Measurements from ENCODE around the gene LINC01488.

LINC01488 gene

DNA sequence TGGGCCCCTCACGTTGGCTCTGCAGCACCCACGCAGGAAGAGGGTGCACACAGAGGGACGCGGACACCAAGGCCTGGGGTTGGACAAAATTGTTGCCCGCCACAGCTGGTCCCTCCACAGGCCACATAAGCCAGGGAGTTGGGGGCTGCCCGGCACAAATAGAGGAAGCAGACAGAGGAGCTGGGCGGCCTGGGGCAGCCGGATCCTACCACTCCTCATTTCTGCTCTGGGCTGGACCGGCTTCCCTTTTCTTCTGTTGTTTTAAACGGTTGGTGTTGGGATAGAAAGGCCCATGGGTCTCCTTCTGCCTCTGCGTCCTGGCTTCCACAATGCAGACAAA, 36.4 kb upstream of the LINC01488 start:
- DNase-seq (ENCODE audit: low spot score): no peak

DNA sequence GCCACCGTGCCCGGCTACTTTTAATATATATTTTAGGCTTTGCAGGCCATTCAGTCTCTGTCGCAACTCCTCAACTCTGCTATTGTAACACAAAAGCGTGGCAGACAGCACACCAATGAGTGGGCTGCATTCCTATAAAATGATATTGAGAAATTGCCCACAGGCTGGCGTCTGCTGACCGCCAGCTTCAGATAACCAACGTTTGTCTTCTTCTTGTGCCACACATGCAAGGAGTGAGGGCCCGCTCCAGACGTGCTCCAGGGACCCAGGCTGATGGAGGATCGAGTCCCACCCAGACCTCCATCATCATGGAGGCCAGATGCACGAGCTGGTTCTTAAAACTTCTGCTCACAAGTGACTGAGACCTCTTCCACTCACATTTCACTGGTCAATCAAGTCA, 35.4 kb upstream of the LINC01488 start:
- no peak for DNase-seq (ENCODE audit: low spot score)

DNA sequence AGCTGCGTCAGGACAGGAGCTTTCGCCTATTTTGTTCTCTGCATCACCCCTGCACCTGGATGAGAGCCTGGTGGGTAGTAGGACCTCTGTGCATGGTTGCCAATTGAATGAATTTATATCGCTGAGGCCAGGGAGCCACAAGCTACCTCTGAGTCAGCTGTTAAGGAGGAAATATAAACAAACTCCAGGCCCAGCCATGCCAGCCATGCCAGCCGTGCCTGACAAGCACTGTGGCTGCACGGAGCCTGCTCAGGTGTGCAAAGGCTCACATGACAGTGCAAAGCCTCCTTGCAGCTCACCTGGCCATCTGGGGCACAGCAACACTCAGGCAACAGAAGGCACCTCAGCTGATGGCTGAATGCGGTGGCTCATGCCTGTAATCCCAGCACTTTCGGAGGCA, 33.7 kb upstream of the LINC01488 start:
- DNase-seq (ENCODE audit: low spot score): no peak

DNA sequence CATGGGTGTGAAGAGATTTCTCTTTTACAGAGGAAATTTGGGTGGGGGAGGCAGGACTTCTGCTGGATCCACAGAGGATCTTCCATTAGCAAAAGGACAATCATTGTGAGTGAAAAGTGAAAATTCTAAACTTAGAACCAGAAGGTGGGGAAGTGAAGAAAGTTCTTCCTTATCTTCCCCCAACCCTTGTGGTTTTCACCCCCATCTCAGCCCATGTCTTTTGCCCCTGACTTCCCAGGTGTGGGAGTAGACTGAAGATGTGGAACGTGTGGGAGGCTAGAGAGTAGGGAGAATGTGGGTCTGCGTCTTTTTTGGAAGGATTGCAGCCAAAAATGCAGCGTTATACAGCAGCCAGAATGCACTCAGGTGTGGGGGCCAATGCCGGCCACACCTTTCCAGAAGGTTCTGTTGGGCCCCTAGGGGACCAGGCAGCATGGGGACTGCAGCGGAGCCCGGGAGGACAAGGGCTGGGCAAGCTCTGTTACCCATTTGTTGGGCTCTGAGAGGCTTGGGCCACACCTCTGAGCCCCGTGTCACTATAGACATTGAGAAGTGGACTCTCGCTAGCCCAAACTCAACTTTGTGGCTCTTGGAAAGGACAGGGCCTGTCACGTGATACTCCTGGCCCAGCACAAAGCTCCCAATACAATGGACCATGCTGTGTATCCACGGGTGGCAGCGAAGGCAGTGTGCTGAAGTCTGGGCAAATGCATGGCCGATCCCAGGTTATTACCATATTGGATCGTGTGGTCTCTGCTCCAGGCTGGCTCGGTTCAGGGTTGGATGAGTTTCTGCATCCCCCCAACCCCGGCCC, 32.8 kb upstream of the LINC01488 start:
- DNase-seq (ENCODE audit: low spot score): no peak

DNA sequence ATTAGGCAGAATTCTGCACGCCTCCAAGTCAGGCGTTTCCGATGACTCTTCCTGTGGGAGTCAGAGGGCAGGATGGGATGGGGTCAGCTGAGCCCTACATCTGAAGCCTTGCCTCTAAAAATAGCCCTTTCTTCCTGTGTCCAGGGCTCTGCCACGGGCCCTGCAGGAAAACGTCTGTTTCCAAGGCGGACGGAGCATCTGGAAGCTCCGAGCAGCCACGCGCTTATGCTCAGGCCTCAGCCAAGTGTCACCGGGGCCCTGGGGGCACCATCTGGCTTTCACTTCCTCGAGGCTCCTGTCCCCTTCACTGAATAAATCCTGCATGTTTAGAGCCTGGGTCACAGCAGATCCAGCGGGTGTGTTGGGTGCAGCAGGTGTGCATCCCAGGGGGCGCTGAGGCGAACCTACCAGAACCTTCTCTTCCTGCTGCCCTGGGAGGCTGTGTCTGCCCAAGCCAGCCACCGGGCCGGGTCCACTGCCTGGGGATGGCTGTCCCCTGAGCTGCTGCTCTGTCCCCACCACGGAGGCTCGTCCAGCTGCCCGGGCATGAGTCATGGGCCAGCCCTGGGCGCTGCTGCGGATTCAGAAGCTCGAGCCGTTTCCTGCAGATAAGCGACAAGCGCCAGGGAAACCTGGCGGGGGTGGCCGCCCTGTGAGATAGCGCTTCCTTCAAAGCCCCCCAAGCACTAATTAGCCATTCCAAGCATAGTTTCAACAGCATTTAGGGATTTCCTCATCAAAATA, 32.0 kb upstream of the LINC01488 start:
- no peak for DNase-seq (ENCODE audit: low spot score)

DNA sequence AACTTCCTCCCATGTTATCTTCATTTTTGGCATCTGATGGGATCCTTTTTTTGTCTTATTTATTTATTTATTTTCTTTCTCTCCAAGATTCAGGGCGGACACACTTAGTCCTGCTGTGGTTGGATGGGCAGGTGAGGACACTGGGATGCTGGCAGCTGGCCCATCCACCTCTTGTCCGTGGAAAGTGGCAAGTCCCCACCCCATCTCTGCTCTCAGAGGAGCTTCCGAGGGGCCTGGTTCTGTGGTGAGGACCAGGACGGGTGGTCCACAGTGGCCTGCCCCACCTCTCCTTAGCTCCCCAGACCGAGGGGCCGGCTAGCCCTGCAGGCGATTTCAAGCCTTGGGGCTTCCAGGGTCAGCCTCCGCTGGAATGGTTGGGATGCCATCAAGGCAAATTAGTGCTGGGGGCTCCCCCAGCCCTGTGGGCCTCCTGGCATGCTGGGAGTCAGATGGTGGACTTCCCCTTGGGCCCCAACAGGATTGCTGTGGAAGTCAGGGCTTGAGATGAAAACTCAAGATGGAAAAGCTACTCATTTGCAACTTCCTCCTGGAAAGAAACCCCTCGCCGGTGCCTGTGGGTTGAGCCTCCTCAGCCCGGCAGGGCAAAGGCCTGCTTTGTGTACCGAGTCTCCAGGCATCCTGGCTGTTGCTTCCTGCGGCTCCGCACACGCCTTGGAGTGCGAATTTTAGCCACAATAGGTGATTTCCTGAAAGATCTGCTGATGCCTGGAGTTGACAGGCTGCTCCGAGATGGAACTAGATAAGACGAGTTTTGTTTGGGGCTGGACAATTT, 31.2 kb upstream of the LINC01488 start:
- DNase-seq (ENCODE audit: low spot score): no peak

DNA sequence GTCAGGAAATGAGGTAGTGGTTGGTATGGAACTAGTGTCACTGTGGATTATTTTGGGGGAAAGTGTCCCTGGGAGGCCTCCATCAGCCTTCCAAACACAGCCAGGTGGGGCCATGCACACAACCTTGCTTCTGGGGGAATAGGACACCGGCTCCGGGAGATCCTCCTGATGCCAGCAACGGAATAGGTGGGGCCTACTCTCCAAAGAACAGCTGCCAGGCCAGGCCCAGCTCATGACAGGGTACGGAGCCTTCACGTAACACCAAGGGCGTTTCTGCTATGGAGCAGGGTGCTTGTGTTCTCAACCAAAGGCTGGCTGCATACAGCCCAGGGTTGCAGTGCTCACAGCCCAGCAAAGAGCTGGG, 30.6 kb upstream of the LINC01488 start:
- DNase-seq (ENCODE audit: low spot score): no peak

DNA sequence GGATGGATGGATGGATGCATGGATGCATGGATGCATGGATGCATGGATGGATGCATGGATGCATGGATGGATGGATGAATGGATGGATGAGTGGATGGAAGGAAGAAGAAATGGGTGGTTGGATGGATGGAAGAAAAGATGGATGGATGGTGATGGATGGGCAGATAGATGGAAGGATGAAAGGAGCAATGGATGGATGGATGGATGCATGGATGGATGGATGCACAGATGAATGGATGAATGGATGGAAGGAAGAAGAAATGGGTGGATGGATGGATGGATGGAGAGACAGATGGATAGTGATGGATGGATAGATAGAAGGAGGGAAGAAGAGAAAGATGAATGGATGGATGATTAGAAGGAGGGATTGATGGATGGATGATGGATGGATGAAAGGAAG, 30.2 kb upstream of the LINC01488 start:
- no peak for DNase-seq (ENCODE audit: low spot score)

DNA sequence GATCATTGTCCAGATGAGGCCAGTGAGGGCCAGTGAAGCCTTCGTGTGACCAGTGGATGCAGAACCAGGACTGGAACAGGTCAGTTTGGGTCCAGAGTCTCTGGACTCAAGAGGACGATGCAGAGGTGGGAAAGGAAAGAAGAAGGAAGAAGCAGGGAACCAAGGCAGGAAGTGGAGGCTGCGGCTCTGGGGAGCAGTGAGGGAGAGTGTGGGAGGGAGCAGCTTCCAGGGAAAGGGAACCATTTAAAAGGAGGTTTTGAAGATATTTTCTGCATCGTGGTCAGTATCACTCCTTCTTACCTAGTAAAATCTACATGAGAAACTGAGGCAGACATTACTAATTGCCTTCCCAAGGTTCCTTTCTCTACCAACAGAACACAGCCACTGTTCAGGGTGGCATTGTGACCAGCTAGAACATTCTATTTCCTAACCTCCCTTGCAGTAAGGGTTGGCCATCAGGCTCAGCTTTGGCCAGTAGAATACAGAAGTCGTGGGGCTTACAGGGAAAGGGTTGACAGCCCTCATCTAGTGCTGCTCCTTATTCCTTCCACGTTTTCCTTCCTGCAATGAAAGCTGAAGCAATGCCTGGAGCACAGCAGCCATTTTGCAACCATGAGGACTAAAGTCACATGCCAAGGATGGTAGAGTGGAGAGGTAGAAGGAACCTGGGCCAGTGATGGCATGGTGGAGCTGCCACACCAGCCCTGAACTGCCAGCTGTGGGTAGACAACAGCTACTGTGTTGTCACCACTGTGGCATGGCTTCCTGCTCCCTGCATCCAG, 29.1 kb upstream of the LINC01488 start:
- DNase-seq (ENCODE audit: low spot score): no peak

DNA sequence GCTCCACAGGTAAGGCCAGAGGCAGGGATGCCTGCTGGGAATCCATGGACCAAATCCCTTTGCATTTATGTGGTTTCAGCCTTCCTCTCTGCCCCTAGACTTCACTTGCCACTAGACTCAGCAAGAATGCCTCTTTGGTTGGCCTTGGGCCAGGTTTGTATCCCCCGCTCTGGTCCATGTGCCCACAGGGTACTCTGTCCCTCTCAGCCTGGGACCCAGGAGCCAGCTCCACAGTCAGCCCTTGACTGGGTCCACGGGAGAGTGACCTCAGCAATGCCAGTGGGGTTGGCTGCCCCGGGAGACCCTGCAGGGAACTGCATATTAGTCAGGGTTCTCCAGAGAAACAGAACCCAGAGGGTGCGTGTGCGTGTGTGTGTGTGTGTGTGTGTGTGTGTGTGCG, 28.3 kb upstream of the LINC01488 start:
- DNase-seq (ENCODE audit: low spot score): no peak

DNA sequence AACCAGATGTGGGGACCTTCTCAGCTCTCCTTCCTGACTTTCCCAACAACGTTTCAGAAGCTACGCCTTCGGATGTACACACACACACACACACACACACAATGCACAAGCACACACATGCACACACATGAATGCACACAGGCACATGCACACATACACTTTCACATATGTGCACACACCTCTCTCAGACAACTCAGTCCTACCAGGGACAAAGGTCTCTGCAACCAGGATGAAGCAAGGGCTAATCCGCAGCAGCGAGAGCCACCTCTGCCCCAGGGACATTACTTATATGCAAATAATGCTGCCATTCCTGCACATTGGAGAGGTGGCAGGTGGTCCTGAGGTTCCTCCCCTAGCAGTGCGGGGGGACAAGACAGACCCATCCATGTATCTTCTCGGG, 27.4 kb upstream of the LINC01488 start:
- DNase-seq (ENCODE audit: low spot score): no peak

DNA sequence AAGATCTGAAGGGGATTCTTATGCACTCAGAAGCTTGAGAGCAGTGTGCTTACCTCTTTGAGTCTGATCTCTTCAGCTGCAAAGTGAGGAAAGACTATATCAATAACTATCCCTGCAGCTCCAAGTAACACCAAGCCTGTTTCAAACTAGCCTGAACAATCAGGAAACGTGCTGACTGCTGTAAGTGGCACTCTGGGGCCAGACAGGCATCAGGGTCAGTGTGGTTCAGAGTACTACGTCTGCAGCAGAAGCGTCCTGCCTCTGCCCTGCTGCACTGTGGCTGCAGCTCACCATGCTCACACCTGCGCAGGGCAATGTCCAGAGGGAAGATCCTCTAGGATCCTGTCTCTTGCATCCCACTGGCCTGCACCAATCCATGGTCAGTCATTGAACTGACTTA, 25.5 kb upstream of the LINC01488 start:
- DNase-seq (ENCODE audit: low spot score): no peak

DNA sequence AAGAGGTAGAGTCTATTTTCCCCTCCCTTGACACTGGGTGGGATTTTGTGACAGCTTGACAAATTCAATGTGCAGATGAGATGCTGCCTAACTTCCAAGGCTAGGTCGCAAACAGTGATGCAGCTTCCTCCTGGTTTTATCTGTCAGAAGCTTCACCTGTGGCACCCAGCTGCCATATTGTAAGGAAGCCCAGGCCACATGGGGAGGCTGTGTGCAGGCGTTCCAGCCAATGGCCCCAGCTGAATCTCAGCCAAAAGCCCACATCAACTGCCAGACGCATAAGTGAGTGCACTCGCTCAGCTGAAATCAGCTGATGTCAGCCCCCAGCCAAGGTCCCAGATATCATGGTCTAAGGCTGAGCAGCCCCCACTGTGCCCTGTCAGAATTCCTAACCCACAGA, 24.8 kb upstream of the LINC01488 start:
- DNase-seq (ENCODE audit: low spot score): no peak

DNA sequence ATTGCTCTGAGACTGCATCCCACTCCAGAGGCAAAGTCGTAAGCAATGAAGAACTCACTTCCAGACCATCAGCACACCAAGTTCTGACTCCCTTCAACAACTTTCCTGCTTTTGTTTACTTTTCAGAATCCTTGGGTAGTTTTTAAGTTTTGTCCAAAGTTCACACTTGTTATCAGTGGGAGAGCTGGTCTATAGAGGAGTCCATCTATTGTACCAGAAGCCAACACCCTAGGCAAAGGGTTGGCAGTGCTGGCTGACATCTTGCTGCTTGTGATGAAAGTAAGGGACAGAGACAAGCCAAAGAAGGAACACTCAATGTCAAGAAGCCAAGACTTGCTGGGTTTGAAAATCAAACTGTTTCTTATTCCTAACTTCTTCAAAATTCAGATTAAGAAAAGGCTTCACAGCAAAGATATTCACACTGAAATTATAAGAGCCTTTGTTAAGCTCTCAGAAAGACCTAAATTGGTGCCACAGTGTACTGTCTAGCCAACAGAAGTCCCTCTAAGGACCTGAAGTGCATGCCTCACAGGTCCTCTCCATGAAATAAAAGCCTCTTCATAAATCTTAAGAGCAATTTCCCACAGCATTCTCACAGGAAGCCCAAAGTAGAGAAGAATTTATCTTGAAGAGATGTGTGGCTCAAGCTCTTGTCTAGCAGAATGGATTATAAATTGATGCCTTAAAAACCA, 21.5 kb upstream of the LINC01488 start:
- no peak for DNase-seq (ENCODE audit: low spot score)

DNA sequence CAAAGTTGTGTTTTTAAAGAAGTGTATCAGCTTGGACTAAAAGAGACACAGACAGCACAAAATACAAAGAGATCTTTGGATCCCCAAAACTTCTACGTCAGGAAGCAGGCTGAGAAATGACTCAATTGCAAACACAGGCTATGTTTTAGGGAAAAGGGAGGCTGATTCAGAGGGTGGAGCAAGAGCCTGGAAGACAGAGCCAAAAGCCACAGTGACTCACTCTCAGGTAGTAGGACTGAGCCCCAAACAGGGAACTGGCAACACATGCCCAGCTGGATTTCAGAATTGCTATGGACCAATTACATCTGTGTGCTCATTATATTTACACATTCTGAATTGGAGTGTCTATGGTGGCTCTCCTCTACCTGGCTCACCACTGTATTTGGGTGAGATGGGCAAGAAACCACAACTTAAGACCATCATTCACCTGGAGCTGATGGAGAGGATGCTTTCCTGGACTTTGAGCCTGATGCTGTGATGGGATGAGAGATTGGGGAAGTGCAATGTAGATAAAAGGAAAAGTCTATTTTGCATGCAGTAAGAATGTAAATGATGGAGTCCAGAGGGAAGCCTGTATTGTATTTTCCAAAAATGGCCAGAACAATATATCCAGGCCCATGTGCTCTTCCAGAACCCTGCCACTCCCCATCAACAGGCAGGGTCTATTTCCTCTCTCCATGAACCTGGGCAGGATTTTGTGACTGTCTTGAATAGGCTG, 20.8 kb upstream of the LINC01488 start:
- DNase-seq (ENCODE audit: low spot score): no peak

DNA sequence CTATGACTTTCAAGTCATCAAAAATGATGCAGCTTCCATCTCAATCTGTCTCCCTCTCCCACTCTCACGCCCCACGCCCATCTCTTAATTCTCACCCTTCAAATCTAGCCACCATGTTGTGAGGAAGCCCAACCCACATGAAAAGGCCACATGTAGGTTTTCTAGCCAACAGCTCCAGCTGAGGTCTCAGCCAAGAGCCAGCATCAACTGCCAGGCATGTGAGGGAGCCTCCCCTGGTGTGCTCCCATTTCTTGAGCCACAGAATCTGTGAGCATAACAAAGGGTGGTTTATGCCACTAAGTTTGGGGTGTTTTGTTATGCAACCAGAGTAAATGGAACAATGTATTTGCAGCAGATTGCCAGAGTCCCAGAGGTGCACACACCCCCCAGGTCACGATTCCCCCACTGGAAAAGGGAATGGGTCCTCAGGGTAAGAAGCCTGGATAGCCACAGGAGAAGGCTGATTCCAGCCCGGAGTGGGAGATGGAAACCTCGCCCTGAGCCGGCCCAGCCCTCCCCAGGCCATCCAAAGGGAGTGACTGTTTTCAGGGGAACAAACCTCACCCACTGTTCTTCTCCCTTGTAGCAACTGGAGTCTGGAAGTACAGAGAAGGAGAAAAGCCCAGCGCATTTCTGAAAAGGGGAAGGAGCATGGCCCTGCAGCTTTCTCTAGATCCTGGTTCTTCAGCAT, 20.0 kb upstream of the LINC01488 start:
- no peak for DNase-seq (ENCODE audit: low spot score)

DNA sequence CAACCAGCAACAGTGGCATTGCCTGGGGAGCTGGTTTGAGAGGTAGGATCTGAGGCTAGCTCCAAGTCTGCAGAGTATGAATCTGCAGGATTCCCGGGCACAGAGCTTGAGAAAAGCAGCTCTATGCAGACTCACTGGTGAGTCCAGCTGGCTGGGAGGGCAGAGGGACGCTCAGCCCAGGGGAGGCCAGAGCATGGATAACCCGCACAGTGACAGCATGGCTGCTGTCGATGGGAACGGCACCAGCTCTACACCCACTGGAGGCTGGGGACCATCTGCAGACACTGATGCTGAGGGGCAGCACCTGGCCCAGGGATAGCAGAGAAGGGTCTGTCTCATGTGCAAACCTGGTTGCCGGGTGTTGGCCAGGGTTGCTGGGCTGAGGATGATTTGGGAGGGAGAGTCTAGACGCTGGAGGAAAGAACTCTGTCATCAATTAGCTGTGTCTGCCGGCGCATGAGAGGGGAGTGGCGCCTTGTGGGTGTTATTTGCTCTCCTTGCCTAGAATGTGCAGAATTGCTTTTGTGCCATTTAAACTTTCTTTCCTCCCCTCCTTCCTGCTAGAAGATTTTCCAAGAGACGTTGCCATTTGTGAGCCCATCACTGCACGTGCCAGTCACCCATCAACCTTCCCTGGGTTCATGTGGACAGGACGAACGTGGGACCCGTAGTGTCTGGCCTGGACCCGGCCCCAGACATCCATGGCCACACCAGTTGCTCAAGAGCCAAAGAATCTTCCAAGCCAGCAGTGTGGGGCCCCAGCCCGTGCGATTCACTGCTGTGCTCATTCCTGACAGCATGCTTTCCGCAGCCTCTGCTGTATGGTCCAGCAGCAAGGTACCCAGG, 19.1 kb upstream of the LINC01488 start:
- DNase-seq (ENCODE audit: low spot score): no peak

DNA sequence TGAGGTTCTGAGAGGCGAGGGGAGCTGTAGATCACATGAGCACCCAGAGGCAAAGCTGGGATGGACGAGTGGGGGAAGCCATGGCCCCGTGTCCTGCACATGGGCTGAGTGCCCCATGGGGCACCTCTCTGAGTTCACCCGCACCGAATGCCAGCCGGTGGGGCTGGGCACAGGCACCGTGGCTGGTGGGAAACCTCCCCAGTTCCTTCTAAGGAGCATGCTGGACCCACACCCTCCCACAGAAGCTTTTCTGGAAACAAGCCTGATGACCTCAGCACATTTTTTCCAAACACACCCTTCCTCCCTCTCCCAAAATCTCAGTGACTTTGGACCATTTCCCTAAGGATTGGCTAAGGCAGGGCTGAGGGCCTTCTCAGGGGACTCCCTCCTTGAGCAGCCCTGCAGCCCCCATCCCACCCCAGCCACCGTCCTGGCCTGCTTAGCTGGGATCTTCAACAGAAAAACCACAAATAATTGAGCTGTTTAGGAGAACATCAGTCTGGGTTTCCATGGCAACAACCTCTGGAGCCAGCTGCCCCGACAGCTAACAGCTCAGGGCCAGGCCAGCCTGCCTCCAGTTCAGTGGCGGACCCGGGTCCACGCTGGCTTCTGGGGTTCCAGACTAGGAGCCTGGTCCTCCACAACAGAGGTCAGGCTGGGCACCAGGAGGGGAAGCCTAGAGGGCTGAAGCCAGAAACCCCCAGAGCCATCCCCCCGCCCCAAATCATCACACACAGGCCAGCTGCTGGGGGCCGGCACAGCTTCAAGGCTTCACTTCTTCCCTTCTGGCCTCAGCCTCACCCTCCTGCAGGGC, 18.1 kb upstream of the LINC01488 start:
- no peak for DNase-seq (ENCODE audit: low spot score)
